ENCODE results near the gene ALPK3.

Gene ALPK3

GRCh38 chr15:84822653-84823281 lies 5.6 kb downstream of the ALPK3 start:
- H3K27me3 ChIP-seq (ENCODE audit: low read depth), result no peaks in the 10 kb centered on the region
- in situ Hi-C loops (cut with MboI; ENCODE audit: low sequenced_read_pairs), result no loop called here
- H3K9me3 ChIP-seq, result 0 out of 2 replicates have a peak, but pooled peaks cover 2% of the 10 kb centered on the region
- H3K4me3 ChIP-seq, result no peak overlapping the region
- no peaks in the 10 kb centered on the region for H3K36me3 ChIP-seq (replicated peaks)
- no peaks in the 10 kb centered on the region for H3K4me1 ChIP-seq
- DNase-seq (ENCODE audit: low spot score in 2 of 2), result no peak

GRCh38 chr15:84823282-84823878 lies 6.2 kb downstream of the ALPK3 start:
- no peaks in the 10 kb centered on the region for H3K36me3 ChIP-seq (replicated peaks)
- H3K27me3 ChIP-seq (ENCODE audit: low read depth), result no peaks in the 10 kb centered on the region
- in situ Hi-C loops (cut with MboI; ENCODE audit: low sequenced_read_pairs), result no loop called here
- no peaks in the 10 kb centered on the region for H3K4me1 ChIP-seq
- H3K4me3 ChIP-seq, result no peak overlapping the region
- H3K9me3 ChIP-seq, result 0 out of 2 replicates have a peak, but pooled peaks cover 2% of the 10 kb centered on the region
- no peak for DNase-seq (ENCODE audit: low spot score in 2 of 2)

GRCh38 chr15:84824260-84825007 lies 7.3 kb downstream of the ALPK3 start:
- in situ Hi-C loops (cut with MboI; ENCODE audit: low sequenced_read_pairs), result no loop called here

GRCh38 chr15:84826369-84826823 lies 9.2 kb downstream of the ALPK3 start:
- Histone ChIP-seq H3K36me3 (replicated peaks) (no peaks in the 10 kb centered on the region), H3K4me3 (no peak overlapping the region), H3K27me3 (ENCODE audit: low read depth) (peaks cover 4% of the 10 kb centered on the region), H3K4me1 (no peaks in the 10 kb centered on the region), H3K9me3 (0 out of 2 replicates have a peak, but pooled peaks cover 2% of the 10 kb centered on the region)
- in situ Hi-C loops (cut with MboI; ENCODE audit: low sequenced_read_pairs), result no loop called here
- peak in 1 of 2 experiments; percentile 69 for DNase-seq (ENCODE audit: low spot score in 2 of 2)

More at GRCh38 chr15:84824260-84825007, 7.3 kb downstream of the ALPK3 start:
- H3K4me1 ChIP-seq, result no peaks in the 10 kb centered on the region
- no peaks in the 10 kb centered on the region for H3K36me3 ChIP-seq (replicated peaks)
- 0 out of 2 replicates have a peak, but pooled peaks cover 2% of the 10 kb centered on the region for H3K9me3 ChIP-seq
- no peak overlapping the region for H3K4me3 ChIP-seq
- H3K27me3 ChIP-seq (ENCODE audit: low read depth), result no peaks in the 10 kb centered on the region
- no peak for DNase-seq (ENCODE audit: low spot score in 2 of 2)

GRCh38 chr15:84827246-84827645 lies 10.1 kb downstream of the ALPK3 start:
- H3K4me1 ChIP-seq, result no peaks in the 10 kb centered on the region
- 0 out of 2 replicates have a peak, but pooled peaks cover 2% of the 10 kb centered on the region for H3K9me3 ChIP-seq
- no peak for DNase-seq (ENCODE audit: low spot score in 2 of 2)
- H3K4me3 ChIP-seq, result no peak overlapping the region
- H3K36me3 ChIP-seq (replicated peaks), result no peaks in the 10 kb centered on the region
- in situ Hi-C loops (cut with MboI; ENCODE audit: low sequenced_read_pairs), result no loop called here
- H3K27me3 ChIP-seq (ENCODE audit: low read depth), result peaks cover 5% of the 10 kb centered on the region

GRCh38 chr15:84828086-84828908 lies 11.1 kb downstream of the ALPK3 start:
- in situ Hi-C loops (cut with MboI; ENCODE audit: low sequenced_read_pairs), result no loop called here
- DNase-seq (ENCODE audit: low spot score in 2 of 2), result no peak
- Histone ChIP-seq H3K27me3 (ENCODE audit: low read depth) (peaks cover 5% of the 10 kb centered on the region), H3K9me3 (0 out of 2 replicates have a peak, but pooled peaks cover 2% of the 10 kb centered on the region), H3K36me3 (replicated peaks) (no peaks in the 10 kb centered on the region), H3K4me1 (no peaks in the 10 kb centered on the region), H3K4me3 (no peak overlapping the region)

GRCh38 chr15:84829428-84829827 lies 12.3 kb downstream of the ALPK3 start:
- in situ Hi-C loops (cut with MboI; ENCODE audit: low sequenced_read_pairs), result no loop called here
- Histone ChIP-seq H3K36me3 (replicated peaks) (no peaks in the 10 kb centered on the region), H3K27me3 (ENCODE audit: low read depth) (peaks cover 5% of the 10 kb centered on the region), H3K9me3 (0 out of 2 replicates have a peak, but pooled peaks cover 2% of the 10 kb centered on the region), H3K4me1 (no peaks in the 10 kb centered on the region), H3K4me3 (no peak overlapping the region)
- no peak for DNase-seq (ENCODE audit: low spot score in 2 of 2)

- peaks cover 5% of the 10 kb centered on the region for H3K27me3 ChIP-seq (ENCODE audit: low read depth)
- no peaks in the 10 kb centered on the region for H3K4me1 ChIP-seq
- H3K9me3 ChIP-seq, result 0 out of 2 replicates have a peak, but pooled peaks cover 2% of the 10 kb centered on the region
- no peaks in the 10 kb centered on the region for H3K36me3 ChIP-seq (replicated peaks)
- in situ Hi-C loops (cut with MboI; ENCODE audit: low sequenced_read_pairs), result no loop called here
- DNase-seq (ENCODE audit: low spot score in 2 of 2), result no peak
- H3K4me3 ChIP-seq, result no peak overlapping the region
Measured at GRCh38 chr15:84830036-84830435, 12.9 kb downstream of the ALPK3 start.

GRCh38 chr15:84831028-84831427 lies 13.9 kb downstream of the ALPK3 start:
- in situ Hi-C loops (cut with MboI; ENCODE audit: low sequenced_read_pairs), result no loop called here
- no peak overlapping the region for H3K4me3 ChIP-seq
- H3K27me3 ChIP-seq (ENCODE audit: low read depth), result peaks cover 8% of the 10 kb centered on the region
- no peaks in the 10 kb centered on the region for H3K9me3 ChIP-seq
- no peaks in the 10 kb centered on the region for H3K4me1 ChIP-seq
- no peak for DNase-seq (ENCODE audit: low spot score in 2 of 2)
- no peaks in the 10 kb centered on the region for H3K36me3 ChIP-seq (replicated peaks)

GRCh38 chr15:84831613-84832012 lies 14.5 kb downstream of the ALPK3 start:
- no peaks in the 10 kb centered on the region for H3K4me1 ChIP-seq
- H3K36me3 ChIP-seq (replicated peaks), result no peaks in the 10 kb centered on the region
- in situ Hi-C loops (cut with MboI; ENCODE audit: low sequenced_read_pairs), result no loop called here
- no peak overlapping the region for H3K4me3 ChIP-seq
- H3K9me3 ChIP-seq, result no peaks in the 10 kb centered on the region
- H3K27me3 ChIP-seq (ENCODE audit: low read depth), result peaks cover 14% of the 10 kb centered on the region
- no peak for DNase-seq (ENCODE audit: low spot score in 2 of 2)

GRCh38 chr15:84832448-84833040 lies 15.4 kb downstream of the ALPK3 start:
- H3K36me3 ChIP-seq (replicated peaks), result no peaks in the 10 kb centered on the region
- DNase-seq (ENCODE audit: low spot score in 2 of 2), result no peak
- in situ Hi-C loops (cut with MboI; ENCODE audit: low sequenced_read_pairs), result no loop called here
- H3K4me3 ChIP-seq, result no peak overlapping the region
- no peaks in the 10 kb centered on the region for H3K4me1 ChIP-seq
- no peaks in the 10 kb centered on the region for H3K9me3 ChIP-seq
- peaks cover 15% of the 10 kb centered on the region for H3K27me3 ChIP-seq (ENCODE audit: low read depth)

- H3K9me3 ChIP-seq, result no peaks in the 10 kb centered on the region
- H3K4me1 ChIP-seq, result no peaks in the 10 kb centered on the region
- H3K4me3 ChIP-seq, result no peak overlapping the region
- DNase-seq (ENCODE audit: low spot score in 2 of 2), result no peak
- no peaks in the 10 kb centered on the region for H3K36me3 ChIP-seq (replicated peaks)
- H3K27me3 ChIP-seq (ENCODE audit: low read depth), result peaks cover 19% of the 10 kb centered on the region
- in situ Hi-C loops (cut with MboI; ENCODE audit: low sequenced_read_pairs), result no loop called here
Measured at GRCh38 chr15:84833447-84834228, 16.5 kb downstream of the ALPK3 start.

Data from HAP-1 (cell line).